Measurements from ENCODE around the gene DAW1. TPM values are rescaled to one million over a fixed set of nuclear protein-coding genes. Genes with fewer than 3 reads are reported as not detected.

Gene DAW1
- total and polyA plus RNA-seq, 10 of the 15 experiments (the other 5 are each of a cell fraction or from before 2014, with no cell fraction given), result 0.04 TPM; not detected in 9

- no peak for TF ChIP-seq REST (IDR thresholded peaks at IDR 0.05; ENCODE audit: low read depth, low read length)
Observed at GRCh38 chr2:227880460-227880859, 9.0 kb downstream of the DAW1 start (continued).

GRCh38 chr2:227881866-227882517, 10.6 kb downstream of the DAW1 start:
- ChIA-PET POLR2A (no interaction called here), SMC1A (ENCODE audit: uncharacterized antibody, unreplicated experiment) (interaction anchor here (1.8 kb wide), 1 partner anchor 224 kb away, joined by 5 read pairs; no protein-coding TSS in a partner anchor), CTCF (interaction anchor here (1.0 to 5.8 kb wide), 3 partner anchors 8 to 108 kb away, joined by 3 to 37 read pairs (median 4); no protein-coding TSS in a partner anchor), RAD21 (ENCODE audit: unreplicated experiment) (no interaction called here)
- 0 out of 4 replicates have a peak, but pooled peaks cover 0 to 2% of the 10 kb centered on the region in 2 experiments for H3K27me3 ChIP-seq (replicated peaks in 1 of 2; ENCODE audit: control insufficient read depth in 2 of 2, insufficient read depth in 2 of 2, low read length in 1 of 2)
- no TSS peak for BruUV-seq (replicated peaks)
- no peak overlapping the region for H2AFZ ChIP-seq (ENCODE audit: control insufficient read depth, low read depth, low read length)
- no peaks in the 10 kb centered on the region for H3K79me2 ChIP-seq (ENCODE audit: control insufficient read depth, insufficient read depth, low read length)
- no peak for DNase-seq (ENCODE audit: low read depth, low spot score)
- FAIRE-seq, result no peak
- TF ChIP-seq ATF7 (IDR thresholded peaks at IDR 0.05; ENCODE audit: low read depth) (no peak), MTA3 (IDR thresholded peaks at IDR 0.05; ENCODE audit: borderline replicate concordance, low read length) (no peak), POU2F2 (IDR thresholded peaks at IDR 0.05; ENCODE audit: borderline replicate concordance, low read depth, low read length) (no peak), RCOR1 (conservative IDR thresholded peaks at IDR 0.05; ENCODE audit: low read depth, low read length) (no peak), KDM1A (IDR thresholded peaks at IDR 0.05; ENCODE audit: borderline replicate concordance) (no peak), ZNF24 (IDR thresholded peaks at IDR 0.05) (no peak)
- no peak overlapping the region for H3K9ac ChIP-seq (ENCODE audit: control insufficient read depth, insufficient read depth, low read length)
- 41% methylated on average over 4 of the region's 4 CpGs for WGBS (ENCODE audit: insufficient coverage, insufficient replicate concordance, low lambda C conversion rate, missing lambda C conversion rate)
- no peaks in the 10 kb centered on the region for H3K9me3 ChIP-seq (replicated peaks; ENCODE audit: control insufficient read depth, insufficient read depth, low read length)
- H3K4me2 ChIP-seq (ENCODE audit: control insufficient read depth, insufficient read depth), result no peak overlapping the region
- no peaks in the 10 kb centered on the region for H4K20me1 ChIP-seq (ENCODE audit: control insufficient read depth, insufficient read depth)
- H3K4me3 ChIP-seq, result no peak overlapping the region
- no peak overlapping the region for H3K27ac ChIP-seq (ENCODE audit: control insufficient read depth, insufficient read depth)
- no peaks in the 10 kb centered on the region for H3K36me3 ChIP-seq (ENCODE audit: control insufficient read depth in 2 of 2, insufficient read depth in 2 of 2, low read length in 1 of 2)
- intact Hi-C loops (cut with micrococcal nuclease; ENCODE audit: unreplicated experiment) (loop anchor here (5.0 kb wide), 1 partner anchor 750 kb away; no protein-coding TSS in a partner anchor), in situ Hi-C loops (cut with MboI) (loop anchor here (5.0 kb wide), 1 partner anchor 220 kb away; no protein-coding TSS in a partner anchor)
- ATAC-seq, result no peak; the same call in 2 of the 3 replicates
- no peaks in the 10 kb centered on the region for H3K4me1 ChIP-seq (ENCODE audit: control insufficient read depth, insufficient read depth, low read length)

All from GM12878 (cell line).